ENCODE results near the gene SP4.

The SP4 gene

DNA sequence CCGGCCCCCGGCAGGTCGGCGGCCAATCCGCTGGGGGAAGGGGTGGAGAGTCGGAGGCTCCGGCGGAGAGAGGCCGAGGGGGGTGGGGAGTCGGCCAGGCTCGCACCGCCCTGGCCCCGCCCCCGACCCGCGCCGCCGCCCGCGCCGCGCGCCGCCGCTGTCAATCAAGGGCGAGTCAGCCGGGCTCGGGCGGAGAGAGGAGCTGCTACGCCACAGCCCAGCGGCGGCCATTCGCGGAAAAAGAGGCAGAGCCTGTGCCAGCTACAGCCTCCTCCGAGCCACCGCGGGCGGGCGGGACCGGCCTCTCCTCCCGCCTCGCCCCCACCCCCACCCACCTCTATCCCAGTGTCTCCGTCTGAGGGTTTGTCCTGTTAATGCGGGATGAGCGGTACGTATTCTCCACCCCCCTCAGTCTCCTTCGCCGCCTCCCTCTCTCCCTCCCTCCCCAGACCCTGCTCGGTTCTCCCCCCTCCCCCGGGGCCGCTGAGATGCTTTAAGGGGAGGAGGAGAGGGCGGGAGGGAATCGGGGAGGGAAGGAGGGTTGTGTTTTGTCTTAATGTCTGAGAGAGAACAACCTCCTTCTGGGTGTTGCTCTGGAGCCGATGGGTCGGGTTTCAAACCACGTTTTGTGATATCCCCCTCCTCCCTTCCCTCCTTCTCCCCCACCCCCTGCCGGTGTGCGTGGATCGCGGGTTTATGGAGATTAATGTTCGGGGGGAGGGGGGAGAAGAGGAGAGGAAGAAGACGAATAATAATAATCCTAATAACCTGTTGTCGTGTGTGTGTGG, at the start of gene SP4:
SP4 (plus strand) TSS at position 213 of the 788 bp plus-strand sequence; CDS start at position 382, 169 bp downstream.
- peak; percentile 74 for DNase-seq (ENCODE audit: low read depth)

DNA sequence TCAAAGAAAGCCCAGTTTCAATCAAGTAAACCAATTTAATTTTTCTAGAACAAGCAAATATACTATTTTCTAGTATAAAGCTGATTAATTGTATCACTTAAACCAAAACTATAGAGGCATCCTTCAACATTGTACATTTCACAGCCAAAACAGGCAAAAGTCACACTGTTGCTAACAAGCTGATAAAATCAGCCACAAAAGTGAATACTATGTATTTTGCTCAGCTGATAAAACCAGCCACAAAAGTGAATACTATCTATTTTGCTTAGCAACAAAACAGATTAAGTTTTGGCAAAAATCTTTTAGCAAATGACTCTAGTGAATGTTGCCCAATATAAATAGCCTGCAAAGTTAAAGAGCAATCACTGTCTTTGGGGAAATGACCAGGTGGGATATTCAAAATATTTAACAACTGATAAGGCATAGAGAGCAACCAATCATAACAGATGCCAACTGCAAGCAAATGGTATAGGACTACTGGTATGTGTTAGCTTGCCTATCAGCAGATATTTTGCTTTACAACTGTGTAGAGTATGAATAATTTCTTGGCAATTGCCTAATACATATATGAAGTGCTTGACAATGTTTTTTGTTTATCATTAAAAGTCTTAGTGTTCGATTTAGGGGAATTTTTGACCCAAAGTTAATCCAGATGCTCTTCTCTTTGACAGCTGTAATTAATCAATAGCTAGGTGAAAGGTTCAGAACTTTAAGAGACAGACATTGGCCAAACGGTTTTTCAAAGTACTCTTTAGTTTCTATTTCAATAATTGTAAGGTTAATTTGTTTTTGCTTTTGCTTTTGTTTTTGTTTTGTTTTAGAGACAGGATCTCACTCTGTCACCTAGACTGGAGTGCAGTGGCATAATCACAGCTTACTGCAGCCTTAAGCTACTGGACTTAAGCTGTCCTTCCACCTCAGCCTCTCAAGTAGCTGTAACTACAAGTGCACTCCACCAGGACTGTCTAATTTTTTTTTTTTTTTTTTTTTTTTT, 44.4 kb upstream of the SP4 start:
- no peak for DNase-seq (ENCODE audit: low read depth)

DNA sequence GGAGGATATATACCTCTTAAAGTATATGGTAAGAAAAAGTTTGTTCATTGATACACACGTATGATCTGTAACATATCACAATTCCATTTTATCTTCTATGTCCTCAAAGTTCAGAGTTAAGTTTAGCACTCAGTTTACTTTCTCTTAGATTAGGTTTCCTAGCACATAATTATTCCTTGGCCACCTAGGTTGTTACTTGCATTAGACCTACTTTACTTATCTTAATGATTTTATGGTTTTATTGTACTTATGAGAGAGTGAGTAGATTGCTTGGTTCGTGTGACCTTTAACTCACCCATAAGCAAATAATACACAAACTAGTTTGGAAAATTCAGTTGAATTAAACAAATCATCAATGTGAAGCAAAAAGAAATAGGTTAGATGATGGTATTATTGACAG, 33.9 kb upstream of the SP4 start:
- no peak for DNase-seq (ENCODE audit: low read depth)

DNA sequence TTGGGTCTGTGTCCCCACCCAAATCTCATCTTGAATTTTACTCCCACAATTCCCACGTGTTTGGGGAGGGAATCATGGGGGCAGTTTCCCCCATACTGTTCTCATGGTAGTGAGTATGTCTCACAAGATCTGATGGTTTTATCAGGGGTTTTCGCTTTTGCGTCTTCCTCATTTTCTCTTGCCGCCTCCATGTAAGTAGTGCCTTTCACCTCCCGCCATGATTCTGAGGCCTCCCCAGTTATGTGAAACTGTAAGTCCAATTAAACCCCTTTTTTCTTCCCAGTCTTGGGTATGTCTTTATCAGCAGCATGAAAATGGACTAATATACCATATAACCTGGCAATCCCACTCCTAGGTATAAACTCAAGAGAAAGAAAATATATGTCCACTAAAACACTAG, 25.9 kb upstream of the SP4 start:
- DNase-seq (ENCODE audit: low read depth) = no peak

DNA sequence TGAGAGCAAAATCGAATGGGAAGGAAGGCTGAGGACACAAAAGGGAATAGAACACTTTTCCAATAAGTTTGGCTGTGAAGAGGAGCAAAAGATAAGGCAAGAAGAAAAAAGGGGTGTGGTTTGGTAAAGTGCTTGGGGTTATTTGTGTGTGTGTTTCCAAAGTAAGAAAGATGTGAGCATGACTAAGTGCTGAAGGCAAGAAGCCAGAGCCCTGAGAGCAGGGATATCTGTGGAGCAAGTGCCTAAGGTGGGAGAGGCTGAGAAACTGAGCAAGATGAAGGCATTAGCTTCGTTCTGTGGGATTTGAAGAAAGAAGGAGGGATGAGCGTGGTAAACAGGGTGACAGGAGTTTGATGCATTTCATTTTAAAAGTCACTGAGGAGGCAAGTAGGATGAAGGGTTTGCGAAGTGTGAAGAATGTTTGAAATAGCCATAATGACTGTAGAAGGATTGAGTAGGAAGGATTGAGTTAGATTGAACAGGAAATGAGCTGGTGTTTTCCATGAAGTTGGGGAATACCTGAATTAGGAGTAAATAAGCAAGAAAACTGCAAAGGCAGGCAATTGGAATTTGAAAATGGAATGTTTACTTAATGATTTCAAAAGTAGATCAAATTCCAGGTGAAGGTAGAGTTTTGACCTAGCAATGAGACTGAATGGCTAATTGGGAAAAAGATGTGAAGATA, 19.9 kb upstream of the SP4 start:
- no peak for DNase-seq (ENCODE audit: low read depth)

DNA sequence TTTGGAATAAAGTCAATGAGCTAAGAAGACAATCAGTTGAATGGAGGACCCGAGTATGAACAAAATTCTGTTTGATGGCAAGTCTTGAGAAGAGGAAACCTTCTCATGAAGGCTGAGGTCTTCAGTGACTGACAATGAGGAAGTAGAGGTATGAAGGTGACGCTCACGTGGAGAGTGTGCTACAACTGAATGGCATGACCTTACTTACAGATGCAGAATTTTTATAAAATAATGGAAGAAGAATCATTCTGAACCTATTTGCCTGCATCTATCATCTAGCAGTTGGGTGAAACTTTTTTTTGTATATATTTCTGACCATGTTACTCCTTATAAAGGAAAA, 19.4 kb upstream of the SP4 start:
- no peak for DNase-seq (ENCODE audit: low read depth)

DNA sequence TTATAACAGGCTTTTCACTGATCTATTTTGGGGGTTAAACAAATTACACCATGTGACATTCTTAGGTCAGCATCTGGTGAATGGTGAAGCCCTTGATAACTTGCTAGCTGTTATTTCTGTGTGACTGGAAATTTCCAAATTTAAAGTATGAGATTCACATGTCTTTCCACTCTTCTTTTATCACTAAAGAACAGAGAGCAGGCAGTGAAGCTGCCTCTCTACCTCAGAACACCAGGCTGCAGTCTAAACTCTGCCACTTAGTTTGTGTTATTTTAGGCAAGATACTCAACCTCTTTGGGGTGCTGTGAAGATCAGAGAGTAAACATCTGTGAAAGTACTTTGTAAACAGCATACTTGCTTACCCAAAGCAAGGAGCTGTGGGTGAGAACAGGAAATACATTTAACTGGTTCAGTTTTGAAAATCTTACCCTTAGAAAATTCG, 15.5 kb upstream of the SP4 start:
- DNase-seq (ENCODE audit: low read depth) = no peak

DNA sequence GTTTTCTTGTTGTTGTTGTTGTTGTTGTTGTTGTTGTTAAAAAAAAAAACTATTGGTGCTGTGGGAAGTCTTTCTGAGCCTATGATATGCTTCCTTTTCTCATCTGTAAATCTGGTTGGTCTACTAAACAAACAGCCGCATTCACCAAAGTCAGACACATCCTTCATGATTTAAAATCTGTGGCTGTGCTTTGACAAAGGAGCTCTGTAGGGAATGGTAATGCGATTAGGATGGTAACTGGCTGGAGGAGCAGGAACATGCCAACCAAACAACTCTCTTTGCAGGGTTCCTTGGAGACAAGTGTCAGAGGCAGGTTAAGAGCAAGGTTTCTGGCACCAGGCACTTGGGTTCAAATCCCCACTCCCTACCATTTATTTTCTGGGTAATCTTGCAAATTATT, 14.9 kb upstream of the SP4 start:
- no peak for DNase-seq (ENCODE audit: low read depth)

DNA sequence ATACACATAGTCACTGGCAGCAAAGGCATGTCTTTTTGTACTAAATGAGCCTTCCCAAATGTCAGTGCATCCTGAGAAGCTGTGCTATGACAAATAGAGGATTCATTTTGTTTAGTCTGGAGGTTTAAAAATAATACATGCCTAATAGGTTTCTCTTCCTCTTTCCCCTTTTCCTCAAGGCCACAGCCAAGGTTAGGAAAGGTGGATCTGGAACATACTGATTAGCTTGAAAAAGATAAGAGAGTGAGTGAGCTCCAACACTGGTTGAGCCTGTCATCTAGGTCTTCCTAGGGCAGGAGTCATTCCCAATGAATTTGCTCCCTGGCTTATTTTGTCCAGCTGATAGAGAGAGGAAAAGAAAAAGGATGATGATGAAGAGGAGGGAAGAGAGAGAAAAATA, 14.4 kb upstream of the SP4 start:
- DNase-seq (ENCODE audit: low read depth) = no peak

DNA sequence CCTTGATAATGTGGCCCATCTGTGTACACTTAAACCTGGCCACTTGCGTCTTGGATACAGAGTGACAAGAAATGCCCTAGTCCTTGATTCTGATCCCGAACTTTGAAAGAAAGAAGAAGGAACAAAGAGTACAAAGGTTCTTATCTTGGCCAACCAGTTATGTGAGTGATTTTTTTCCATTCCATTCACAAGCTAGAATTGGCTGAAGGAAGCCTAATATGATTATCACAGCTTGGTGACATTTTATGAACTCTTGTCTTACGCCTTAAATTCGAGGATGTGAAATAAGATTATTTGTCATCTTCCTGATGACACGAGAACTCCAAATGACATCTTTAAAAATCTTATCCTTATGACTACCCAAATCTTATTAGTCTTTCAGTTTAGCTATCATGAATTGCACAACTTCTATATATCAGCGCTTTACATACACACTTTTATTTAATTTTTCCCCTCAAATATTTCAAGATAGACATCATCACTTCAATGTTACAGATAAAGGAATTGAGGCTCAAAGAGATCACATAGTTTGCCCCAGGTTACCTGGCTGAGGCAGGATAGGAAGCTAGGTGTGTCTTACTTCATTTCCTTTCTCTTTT, 13.0 kb upstream of the SP4 start:
- DNase-seq (ENCODE audit: low read depth) = no peak

DNA sequence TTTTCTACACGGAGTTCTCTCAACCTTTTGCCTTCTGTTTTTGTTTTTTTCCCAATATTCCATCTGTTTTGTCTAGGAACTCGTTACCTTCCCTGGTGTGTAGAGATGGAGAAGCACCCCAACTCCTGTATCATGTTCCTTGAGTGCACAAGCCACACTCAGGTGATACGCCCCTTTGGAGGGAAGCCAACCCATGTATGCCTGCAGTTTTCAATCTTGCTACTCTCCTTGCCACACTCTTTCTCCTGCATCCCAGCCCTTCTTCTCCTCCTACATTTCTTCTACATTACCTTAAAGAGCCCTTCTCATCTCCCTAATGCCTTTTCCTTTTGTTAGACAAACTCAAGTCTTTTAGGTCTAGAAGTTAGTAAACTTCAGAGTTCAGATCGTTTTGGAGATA, 10.2 kb upstream of the SP4 start:
- DNase-seq (ENCODE audit: low read depth) = no peak

DNA sequence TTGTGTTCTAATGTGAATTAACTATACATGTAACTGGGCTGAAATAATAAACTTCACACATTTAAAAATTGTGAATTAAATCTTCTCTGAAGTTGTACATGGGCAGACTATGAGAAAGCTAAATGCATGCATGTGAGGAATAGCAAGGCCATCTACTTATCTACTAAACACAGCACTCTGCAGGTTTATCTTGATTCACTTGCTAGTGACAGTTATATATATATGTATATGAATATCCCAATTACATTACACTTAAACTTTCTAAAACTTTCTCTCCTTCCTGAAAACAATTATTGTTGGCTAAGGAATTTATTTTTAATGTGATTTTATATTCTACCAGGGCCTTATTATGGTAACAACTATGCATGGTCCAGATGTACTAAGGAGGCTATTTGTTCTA, 5.1 kb upstream of the SP4 start:
- DNase-seq (ENCODE audit: low read depth) = no peak

DNA sequence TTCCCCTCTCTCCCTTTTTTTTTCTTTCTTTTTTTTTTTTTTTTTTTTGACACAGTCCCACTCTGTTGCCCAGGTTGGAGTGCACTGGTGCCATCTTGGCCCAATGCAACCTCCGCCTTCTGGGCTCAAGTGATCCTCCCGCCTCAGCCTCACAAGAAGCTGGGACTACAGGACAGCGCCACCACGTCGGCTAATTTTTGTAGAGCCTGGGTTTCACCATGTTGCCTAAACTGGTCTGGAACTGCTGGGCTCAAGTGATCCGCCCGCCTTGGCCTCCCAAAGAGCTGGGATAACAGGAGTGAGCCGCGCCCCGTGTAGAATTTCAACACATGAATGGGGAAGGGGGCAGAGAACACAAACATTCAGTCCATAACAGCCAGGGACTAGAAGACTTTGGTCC, 2.6 kb upstream of the SP4 start:
- no peak for DNase-seq (ENCODE audit: low read depth)

DNA sequence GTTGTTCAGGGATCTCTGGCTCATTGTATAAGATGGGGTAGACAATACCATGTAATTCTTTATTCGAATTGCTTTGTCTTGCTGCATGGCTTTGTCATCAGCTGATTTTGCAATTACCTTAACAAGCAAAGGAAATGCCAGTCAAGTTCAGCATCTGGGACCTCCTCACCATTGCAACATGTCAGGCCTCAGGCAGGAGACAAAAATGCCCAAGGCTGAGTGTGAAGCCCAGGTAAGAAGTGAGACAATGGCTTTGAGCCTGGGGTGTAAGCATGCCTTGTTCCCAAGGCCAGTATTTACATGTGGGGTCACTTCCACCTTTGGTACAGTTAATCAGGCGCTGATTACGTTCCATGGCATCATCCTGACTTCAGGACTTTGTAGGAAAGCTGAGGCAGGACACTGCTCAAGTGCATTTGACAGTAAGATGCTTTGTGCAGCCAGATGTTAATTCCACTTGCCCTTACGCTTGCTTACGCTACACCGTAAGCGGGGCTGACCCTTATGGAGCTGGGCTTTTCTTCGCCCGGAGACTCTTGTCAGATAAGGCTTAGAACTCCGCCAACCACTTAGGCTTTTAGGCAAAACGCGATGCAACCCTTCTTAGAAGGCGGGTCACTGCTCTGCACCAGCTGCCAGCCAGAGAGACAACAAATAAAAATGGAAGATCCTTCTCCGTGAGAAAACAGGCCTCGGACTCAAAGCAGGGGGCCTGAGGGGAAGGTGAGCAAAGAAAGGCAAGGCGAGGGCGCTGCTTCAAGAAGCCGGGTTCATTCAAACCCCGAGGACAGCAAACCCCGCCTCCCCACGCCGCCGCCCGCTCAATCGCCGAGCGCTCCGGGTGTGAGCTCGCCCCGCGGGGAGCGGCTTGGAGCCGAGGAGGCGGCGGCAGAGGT, 1.3 kb upstream of the SP4 start:
- DNase-seq (ENCODE audit: low read depth) = no peak

DNA sequence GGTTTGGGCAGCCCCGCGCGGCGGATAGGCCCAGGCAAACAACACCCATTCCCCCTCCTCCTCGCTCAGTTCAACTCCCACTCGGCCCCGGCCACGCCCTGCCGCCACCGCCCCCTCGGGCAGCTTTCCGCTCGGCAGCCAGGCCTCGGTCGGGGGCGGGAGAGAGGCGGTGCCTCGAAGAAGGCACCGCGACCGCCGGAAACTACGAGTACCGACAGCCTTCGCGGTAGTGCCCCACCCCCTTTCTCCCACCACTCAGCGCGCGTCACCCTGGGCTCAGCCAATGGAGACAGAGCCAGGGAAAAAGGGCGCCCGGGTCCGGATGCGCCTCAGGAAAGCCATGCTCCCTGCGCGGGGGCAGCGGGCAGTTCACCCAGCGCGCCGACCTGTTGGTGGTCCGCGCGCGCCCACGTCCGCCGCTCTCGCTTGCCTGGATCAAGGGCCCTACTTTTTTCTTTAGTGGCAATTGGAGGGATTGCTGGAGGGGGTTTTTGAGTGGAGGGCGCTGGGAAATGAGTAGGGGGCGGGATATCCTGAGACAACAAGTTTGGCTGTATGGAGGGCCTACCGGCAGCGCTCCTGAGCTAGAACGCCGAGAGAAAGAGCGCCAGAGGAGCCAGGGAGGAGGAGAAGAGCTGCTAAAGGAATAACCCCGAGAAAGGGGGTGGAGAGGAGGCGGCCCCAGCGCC, 557 bp upstream of the SP4 start:
- peak; percentile 84 for DNase-seq (ENCODE audit: low read depth)

DNA sequence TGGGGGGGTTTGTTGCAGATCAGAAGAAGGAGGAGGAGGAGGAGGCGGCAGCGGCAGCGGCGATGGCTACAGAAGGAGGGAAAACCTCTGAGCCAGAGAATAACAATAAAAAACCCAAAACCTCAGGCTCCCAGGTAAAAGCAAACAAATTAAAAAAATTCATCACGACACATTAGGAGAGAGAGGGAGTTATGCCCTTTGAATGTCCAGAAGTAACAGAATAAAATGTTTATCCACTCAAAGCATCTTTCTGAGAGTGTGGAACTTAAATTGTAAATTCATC, 717 bp downstream of the SP4 start:
- DNase-seq (ENCODE audit: low read depth) = no peak

DNA sequence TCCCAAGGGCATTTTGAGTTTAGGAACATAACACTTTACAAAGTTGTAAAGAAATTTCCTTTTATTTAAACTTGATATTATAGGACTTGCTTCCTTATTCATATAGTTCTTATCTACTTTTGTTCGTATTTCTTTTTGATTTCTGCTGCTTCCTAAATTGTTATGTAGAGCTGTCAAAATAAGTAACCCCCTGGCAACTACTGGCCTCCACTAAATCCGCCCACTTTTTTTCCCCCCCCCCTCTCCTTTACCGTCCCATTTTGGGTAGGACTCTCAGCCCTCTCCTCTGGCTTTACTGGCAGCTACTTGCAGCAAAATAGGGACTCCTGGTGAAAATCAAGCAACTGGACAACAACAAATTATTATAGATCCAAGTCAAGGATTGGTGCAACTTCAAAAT, 1.1 kb downstream of the SP4 start:
- no peak for DNase-seq (ENCODE audit: low read depth)

DNA sequence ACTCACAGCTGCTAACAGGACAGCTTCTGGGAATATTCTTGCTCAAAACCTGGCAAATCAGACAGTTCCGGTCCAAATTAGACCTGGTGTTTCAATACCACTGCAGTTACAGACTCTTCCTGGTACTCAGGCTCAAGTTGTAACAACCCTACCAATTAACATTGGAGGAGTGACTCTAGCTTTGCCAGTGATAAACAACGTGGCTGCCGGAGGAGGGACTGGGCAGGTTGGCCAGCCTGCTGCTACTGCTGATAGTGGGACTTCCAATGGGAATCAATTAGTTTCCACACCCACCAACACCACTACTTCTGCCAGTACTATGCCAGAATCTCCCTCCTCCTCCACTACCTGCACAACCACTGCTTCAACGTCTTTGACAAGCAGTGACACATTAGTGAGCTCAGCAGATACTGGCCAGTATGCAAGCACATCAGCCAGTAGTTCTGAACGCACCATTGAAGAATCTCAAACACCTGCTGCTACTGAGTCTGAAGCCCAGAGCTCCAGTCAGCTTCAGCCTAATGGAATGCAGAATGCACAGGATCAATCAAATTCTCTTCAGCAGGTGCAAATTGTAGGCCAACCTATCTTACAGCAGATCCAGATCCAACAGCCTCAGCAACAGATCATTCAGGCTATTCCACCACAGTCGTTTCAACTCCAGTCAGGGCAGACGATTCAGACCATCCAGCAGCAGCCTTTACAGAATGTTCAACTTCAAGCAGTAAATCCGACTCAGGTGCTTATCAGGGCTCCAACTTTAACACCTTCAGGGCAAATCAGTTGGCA, 2.1 kb downstream of the SP4 start:
- no peak for DNase-seq (ENCODE audit: low read depth)

DNA sequence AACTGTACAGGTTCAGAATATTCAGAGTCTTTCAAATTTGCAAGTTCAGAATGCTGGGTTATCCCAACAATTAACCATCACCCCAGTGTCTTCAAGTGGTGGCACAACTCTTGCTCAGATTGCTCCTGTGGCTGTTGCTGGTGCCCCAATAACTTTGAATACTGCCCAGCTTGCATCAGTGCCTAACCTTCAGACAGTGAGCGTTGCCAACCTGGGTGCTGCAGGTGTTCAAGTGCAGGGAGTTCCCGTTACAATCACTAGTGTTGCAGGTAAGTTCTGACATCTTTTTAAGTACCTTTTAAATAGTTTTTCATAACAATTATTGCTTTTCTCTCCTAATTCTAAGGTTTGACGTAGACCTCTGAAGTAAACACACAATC, 2.7 kb downstream of the SP4 start:
- DNase-seq (ENCODE audit: low read depth) = no peak

Data from HS-27A (cell line).